Measurements from ENCODE around the gene BRD1.

The BRD1 gene

GRCh38 chr22:49858827-49859226 is 31.2 kb upstream of the BRD1 start:
- no peak for TF ChIP-seq CTCF (IDR thresholded peaks at IDR 0.05)
- no peak for TF ChIP-seq ZFX (IDR thresholded peaks at IDR 0.05; ENCODE audit: borderline replicate concordance)
- no peak overlapping the region for H3K27ac ChIP-seq

GRCh38 chr22:49856766-49857618 is 29.3 kb upstream of the BRD1 start:
- H3K27ac ChIP-seq: no peak overlapping the region
- TF ChIP-seq CTCF (IDR thresholded peaks at IDR 0.05): no peak
- no peak for TF ChIP-seq ZFX (IDR thresholded peaks at IDR 0.05; ENCODE audit: borderline replicate concordance)

GRCh38 chr22:49856343-49856742 is 28.7 kb upstream of the BRD1 start:
- no peak overlapping the region for H3K27ac ChIP-seq
- TF ChIP-seq CTCF (IDR thresholded peaks at IDR 0.05): no peak
- no peak for TF ChIP-seq ZFX (IDR thresholded peaks at IDR 0.05; ENCODE audit: borderline replicate concordance)

GRCh38 chr22:49855251-49855911 is 27.7 kb upstream of the BRD1 start:
- TF ChIP-seq ZFX (IDR thresholded peaks at IDR 0.05; ENCODE audit: borderline replicate concordance) (no peak), CTCF (IDR thresholded peaks at IDR 0.05) (no peak)
- peak overlapping the region; percentile 97 for H3K27ac ChIP-seq

- TF ChIP-seq CTCF (IDR thresholded peaks at IDR 0.05): no peak
- no peak for TF ChIP-seq ZFX (IDR thresholded peaks at IDR 0.05; ENCODE audit: borderline replicate concordance)
- H3K27ac ChIP-seq: peak overlapping the region; percentile 97
Observed at GRCh38 chr22:49853981-49854831, 26.5 kb upstream of the BRD1 start.

GRCh38 chr22:49852898-49853894 is 25.5 kb upstream of the BRD1 start, which contains the start of gene ZBED4:
Gene ZBED4, plus strand, starts transcription at chr22:49853844. Its CDS starts 29,819 bp downstream, at chr22:49883663.
- H3K27ac ChIP-seq: peak within 1 kb of the TSS; percentile 97
- TF ChIP-seq CTCF (IDR thresholded peaks at IDR 0.05): no peak
- no peak for TF ChIP-seq ZFX (IDR thresholded peaks at IDR 0.05; ENCODE audit: borderline replicate concordance)

- H3K27ac ChIP-seq: peak overlapping the region; percentile 97
Observed at GRCh38 chr22:49852568-49852897, 24.9 kb upstream of the BRD1 start.

Data from 22Rv1 (cell line).